Measurements from ENCODE around the gene TMEM190.

The TMEM190 gene

GRCh38 chr19:55372316-55373081, 4.1 kb upstream of the TMEM190 start:
- no peak for DNase-seq

- no peak for DNase-seq
Observed at GRCh38 chr19:55373306-55373992, 3.2 kb upstream of the TMEM190 start.

GRCh38 chr19:55373993-55374757, 2.5 kb upstream of the TMEM190 start:
- no peak for DNase-seq

GRCh38 chr19:55377356-55378131, 918 bp downstream of the TMEM190 start:
- no peak for DNase-seq

GRCh38 chr19:55379174-55379573, 2.5 kb downstream of the TMEM190 start:
- DNase-seq: no peak

- no peak for DNase-seq
Observed at GRCh38 chr19:55382013-55382412, 5.4 kb downstream of the TMEM190 start.

- DNase-seq: no peak
Observed at GRCh38 chr19:55382522-55383054, 6.0 kb downstream of the TMEM190 start.

GRCh38 chr19:55383279-55384130, 6.9 kb downstream of the TMEM190 start:
- peak; percentile 52 for DNase-seq

- DNase-seq: peak; percentile 45
Observed at GRCh38 chr19:55384131-55384919, 7.7 kb downstream of the TMEM190 start, which contains the start of gene TMEM238. TMEM238 (minus strand) TSS chr19:55384292; CDS start chr19:55384259, 33 bp downstream.

GRCh38 chr19:55384920-55385723, 8.5 kb downstream of the TMEM190 start:
- DNase-seq: peak; percentile 97

- DNase-seq: peak; percentile 99
Observed at GRCh38 chr19:55385724-55386492, 9.3 kb downstream of the TMEM190 start, which contains the start of gene RPL28. RPL28 (plus strand) TSS chr19:55385932; CDS start chr19:55386358, 426 bp downstream.

- DNase-seq: no peak
Observed at GRCh38 chr19:55386493-55386971, 9.9 kb downstream of the TMEM190 start.

- no peak for DNase-seq
Observed at GRCh38 chr19:55387736-55388497, 11.3 kb downstream of the TMEM190 start.

- DNase-seq: no peak
Observed at GRCh38 chr19:55389386-55390317, 13.0 kb downstream of the TMEM190 start.

- no peak for DNase-seq
Observed at GRCh38 chr19:55390461-55390880, 13.8 kb downstream of the TMEM190 start.

GRCh38 chr19:55391191-55391670, 14.6 kb downstream of the TMEM190 start:
- DNase-seq: no peak

Data from CD4-positive, alpha-beta T cell treated with Interleukin-10 for 1 hour (primary cell).